22Rv1 (cell line): ENCODE results near the gene ADAMTS2.
"Not testable (repeated sequence)": the region's sequence is repeated elsewhere in the genome, so short reads cannot be mapped to it uniquely, and the experiment has no call there.

ENCODE experiments used
- ZFX ChIP-seq: fragments of 450-650 bp; IDR thresholded peaks from 2 replicates; pipeline ENCODE4 v1.6.1; 2017; ENCODE audit warnings: antibody characterized with exemption, borderline replicate concordance
- TF ChIP-seq, protein P1 (sequence below): fragments of 450-650 bp; IDR thresholded peaks from 2 replicates; pipeline ENCODE4 v1.5.1; 2017; ENCODE audit warnings: mild to moderate bottlenecking

DNA sequence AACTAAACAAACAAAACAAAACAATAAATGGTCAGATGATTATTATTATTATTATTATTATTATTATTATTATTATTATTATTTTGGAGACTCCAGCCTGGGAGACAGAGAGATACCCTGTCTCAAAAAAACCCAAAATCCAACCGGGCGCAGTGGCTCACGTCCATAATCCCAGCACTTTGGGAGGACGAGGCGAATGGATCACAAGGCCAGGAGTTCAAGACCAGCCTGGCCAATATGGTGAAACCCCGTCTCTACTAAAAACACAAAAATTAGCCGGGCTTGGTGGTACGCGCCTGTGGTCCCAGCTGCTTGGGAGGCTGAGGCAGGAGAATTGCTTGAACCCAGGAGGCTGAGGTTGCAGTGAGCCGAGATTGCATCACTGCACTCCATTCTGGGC, 61.4 kb downstream of the ADAMTS2 start:
- TF ChIP-seq, protein P1, sequence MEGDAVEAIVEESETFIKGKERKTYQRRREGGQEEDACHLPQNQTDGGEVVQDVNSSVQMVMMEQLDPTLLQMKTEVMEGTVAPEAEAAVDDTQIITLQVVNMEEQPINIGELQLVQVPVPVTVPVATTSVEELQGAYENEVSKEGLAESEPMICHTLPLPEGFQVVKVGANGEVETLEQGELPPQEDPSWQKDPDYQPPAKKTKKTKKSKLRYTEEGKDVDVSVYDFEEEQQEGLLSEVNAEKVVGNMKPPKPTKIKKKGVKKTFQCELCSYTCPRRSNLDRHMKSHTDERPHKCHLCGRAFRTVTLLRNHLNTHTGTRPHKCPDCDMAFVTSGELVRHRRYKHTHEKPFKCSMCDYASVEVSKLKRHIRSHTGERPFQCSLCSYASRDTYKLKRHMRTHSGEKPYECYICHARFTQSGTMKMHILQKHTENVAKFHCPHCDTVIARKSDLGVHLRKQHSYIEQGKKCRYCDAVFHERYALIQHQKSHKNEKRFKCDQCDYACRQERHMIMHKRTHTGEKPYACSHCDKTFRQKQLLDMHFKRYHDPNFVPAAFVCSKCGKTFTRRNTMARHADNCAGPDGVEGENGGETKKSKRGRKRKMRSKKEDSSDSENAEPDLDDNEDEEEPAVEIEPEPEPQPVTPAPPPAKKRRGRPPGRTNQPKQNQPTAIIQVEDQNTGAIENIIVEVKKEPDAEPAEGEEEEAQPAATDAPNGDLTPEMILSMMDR, result not testable (repeated sequence)
- TF ChIP-seq ZFX, result not testable (repeated sequence)
